HG02973 (cell line): ENCODE results near the gene PRKN.

Experiments
- ATAC-seq: cut with Tn5 transposase; IDR thresholded peaks from one replicate; pipeline ENCODE4 v1.9.1; 2021; ENCODE audit warnings: moderate library complexity; ENCODE audit not compliant: unreplicated experiment

PRKN gene

GRCh38 chr6:161694995-161695394 is 1032.6 kb downstream of the PRKN start:
- peak; percentile 68 for ATAC-seq

DNA sequence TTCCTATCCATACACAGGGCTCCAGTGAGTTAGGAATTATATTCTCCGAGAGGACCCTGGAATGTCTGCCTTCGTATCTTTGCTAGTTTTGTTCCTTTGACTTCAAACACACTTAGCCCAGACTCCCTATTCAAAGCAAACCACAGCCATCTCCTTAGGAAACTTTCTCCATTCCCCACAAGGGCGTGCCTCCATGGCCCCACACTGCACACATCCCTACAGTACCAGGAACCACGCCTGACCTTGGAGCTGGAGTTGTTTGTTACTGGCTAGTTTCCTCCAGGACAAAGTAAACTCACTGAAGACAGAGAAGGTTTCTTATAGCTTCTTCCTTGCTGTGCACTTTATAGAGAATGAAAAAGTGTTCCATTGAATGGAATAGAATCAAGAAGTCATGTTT is 1040.9 kb downstream of the PRKN start:
- ATAC-seq, result no peak

DNA sequence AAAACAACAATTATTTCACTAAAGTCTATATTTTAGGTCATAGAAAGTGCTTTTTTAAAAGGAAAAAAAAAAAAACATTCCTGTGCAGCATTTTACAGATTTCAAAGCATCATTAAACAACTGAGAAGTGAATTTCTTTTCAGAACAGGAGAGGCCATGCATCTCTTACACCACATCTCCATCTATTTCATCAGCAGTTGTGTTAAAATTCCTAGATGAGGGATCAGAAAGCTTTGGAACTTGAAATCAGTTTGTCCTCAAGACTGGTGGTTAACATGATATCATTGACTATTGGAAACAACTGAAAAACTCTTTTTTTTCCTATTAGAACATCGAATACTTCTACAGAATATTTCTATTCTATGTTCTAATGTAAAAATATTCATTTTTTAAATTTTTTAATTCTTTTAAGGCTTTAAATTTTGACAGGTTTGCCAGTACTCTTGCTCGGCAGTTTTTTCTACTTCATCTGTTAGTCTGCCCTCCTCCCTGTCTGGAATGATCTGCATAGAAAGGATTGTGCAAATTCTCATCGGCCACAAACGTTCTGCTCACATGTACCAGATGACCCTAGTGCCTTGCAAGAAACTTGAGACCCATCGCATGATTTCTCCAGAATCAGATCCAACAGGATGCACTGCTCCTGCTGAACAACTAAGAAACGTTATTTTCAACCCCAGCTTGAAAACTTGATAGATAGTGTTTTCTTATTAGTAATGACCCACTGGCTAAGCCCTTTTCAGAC is 1042.7 kb downstream of the PRKN start:
- ATAC-seq, result no peak

DNA sequence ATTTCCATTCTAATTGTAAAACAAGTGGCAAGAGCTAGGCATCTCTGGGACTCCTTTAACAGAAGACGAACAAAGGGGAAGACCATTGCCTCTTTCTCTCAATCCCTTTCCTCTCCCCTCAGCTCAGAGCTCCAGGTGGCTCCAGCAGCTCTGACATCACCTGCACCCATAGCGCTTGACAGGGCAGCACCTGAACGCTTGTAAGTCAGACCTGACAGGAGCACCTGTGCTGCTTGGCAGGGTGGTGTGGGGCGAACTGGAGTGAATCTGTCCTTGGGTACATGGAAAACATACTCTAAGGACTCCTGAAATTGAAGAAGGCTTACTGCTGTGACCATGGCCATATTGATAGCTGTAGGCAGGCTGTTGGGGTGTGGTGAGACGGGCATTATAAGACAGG is 1044.2 kb downstream of the PRKN start:
- no peak for ATAC-seq

GRCh38 chr6:161682982-161683381 is 1044.6 kb downstream of the PRKN start:
- ATAC-seq, result no peak

- ATAC-seq, result no peak
These were observed 1047.5 kb downstream of the PRKN start for GRCh38 chr6:161679980-161680538.

DNA sequence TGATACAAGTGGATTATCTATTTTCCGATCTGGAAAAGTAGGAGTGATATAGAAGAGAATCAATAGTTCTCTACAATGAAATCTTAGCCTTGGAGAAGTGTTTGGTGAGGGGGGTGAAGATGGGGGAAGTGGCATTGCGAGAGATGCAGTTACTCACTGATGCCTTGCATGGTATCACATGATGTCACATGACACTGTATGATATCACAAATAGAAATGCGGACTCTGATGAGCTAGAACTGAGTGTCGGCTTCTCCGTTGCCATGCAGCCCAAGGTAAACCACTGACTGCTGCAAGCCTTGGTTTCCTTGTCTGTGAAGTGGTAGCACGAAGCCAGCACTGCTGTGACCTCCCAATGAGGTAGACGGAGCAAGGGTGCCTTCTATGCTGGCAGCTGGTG is 1050.4 kb downstream of the PRKN start:
- no peak for ATAC-seq

DNA sequence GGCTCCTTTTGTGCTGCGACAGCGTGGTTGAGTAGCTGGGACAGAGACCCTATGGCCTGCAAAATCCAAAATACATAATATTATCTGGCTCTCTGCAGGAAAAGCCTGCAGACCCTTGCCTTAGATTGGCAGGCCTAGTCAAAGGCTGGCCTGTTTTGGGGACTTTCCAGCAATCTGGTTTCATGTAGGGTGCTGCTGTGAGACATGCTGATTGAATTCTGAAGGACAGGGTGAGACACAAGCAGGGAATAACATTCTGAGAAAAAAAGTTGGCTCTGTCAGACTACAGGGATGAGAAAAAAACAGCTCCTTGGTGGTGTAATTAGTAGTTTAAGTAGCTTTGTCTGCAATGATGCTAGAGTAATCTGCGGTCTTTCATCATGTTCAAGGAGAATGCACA is 1051.0 kb downstream of the PRKN start:
- no peak for ATAC-seq

- ATAC-seq, result no peak
These were observed 1052.5 kb downstream of the PRKN start for GRCh38 chr6:161674930-161675682.

GRCh38 chr6:161673026-161673425 is 1054.5 kb downstream of the PRKN start:
- no peak for ATAC-seq

DNA sequence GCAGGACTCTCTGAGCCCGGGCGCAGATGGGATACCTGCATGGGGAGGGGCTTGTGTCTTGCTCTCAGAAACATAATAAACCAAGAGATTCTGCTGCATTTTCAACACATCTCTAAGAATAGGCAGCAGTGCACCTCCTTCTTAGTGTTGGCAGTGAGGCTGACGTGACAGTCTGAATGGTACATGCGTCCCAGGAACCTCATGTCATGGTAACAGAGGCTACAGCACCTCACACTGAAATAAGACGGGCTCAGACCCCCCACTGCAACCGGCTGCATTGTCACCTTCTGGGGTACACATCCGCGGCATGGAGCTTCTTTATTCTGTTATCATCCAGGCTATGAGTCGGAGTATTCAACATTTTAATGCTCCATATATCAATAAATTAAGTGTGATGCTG is 1056.4 kb downstream of the PRKN start:
- no peak for ATAC-seq

- no peak for ATAC-seq
These were observed 1058.9 kb downstream of the PRKN start for GRCh38 chr6:161668665-161669064.

DNA sequence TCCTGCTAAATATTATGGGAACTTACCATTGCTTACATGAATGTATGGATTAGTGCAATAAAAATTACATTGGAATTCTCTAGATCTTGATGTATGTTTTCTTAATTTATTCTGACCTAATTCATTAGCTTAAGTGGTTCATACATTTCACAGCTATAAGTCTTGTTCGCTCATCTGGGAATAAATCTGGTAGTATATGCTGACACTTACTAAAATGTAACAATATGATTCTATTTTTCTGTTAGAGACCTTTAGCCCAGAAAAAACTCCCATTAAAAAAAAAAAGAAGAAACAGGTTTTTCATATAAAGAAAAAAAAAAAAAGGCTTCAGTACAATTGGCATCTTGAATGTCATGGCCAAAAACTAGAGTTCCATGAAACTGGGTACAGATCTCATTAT is 1059.6 kb downstream of the PRKN start:
- ATAC-seq, result no peak

DNA sequence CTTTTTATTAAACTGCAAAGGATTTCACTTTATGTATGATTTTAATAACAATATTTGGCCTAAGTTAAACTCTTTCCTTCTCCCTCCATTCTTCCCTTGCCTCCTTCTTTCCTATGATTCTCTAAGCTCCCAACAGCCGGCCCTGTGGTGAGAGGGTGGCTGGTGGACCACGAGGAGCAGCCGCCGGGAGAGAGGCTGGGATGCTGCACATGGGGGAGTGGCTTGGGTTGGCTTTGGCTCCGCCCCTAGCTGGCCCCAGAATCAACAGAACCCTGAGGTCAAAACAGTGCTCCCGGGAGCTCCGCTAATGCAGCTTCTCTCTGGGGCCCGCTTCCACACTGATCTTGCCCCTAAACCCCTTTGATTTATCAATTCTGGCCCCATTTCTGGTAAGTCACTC is 1063.9 kb downstream of the PRKN start:
- ATAC-seq, result no peak

- ATAC-seq, result no peak
These were observed 1066.6 kb downstream of the PRKN start for GRCh38 chr6:161660666-161661571.

DNA sequence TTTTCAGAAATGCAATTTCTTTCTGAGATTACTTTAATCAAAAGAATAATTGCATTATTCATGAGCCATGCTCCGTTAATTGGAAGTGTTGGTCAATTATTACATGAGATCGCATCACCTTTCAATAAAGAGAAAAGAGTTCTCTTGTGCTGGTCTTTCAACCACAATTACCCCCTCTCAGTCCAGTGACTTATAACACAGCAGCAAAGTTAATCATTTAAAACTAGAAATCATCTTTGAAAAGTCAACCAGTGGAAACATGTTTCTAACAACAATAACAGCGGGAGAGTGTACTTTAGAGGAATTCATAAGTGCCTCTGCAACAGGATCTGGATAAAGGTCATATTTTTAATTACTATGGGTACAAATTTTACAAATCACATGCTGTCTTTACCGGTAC is 1069.4 kb downstream of the PRKN start:
- ATAC-seq, result no peak

DNA sequence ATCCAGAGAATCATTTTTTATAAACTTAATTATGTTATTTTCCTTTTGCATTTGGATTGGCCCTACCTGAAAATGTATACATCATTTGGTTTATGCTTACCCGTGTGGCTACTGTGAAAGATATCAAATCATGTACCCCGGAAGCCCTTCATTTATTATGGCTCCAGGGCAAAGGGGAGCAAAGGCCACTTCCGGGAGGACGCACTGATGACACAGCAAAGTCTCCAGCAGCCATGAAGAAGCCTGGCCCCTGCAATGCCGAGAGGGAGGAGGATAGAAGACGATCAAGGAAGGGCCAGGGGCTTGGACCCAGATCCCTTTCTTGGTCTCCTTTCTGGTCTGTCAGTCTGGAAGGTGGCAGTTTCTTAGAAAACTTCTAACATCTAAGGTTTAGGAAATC is 1073.4 kb downstream of the PRKN start:
- no peak for ATAC-seq

DNA sequence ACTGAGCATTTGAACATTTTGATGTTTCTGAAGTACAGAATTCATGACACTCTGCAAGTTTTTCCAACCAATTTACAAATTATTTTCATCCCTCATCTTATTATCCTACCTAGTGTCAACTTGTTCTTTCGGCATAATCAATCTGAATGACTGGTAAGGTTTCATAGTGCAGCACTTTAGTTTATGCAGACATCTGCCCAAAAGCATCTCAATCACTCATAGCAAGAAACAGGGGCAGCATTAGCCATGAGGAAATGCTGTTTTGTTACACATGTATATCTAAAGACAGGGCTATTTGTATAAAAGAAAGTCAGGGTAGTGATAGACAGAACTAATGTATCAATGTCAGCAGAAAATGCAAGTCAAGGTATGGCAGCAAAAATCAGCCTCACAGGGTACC is 1075.6 kb downstream of the PRKN start:
- no peak for ATAC-seq

DNA sequence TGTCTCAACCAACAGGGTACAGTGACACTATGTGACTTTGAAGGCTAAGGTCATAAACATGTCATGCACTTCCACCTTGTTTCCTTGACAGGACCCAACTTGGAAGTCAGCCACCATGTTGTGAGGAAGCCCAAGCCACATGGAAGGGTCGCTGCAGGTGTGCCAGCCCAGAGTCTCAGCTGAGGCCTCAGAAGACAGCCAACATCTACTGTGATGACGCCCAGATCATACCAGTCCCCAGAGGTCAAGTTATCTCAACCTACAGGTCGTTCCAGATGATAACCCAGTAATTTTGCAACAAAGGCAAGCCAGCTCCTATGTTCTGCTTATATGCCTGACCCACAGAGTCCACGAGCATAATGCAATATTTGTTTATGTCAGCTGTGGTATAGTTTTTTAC is 1077.7 kb downstream of the PRKN start:
- no peak for ATAC-seq

- ATAC-seq, result no peak
These were observed 1078.5 kb downstream of the PRKN start for GRCh38 chr6:161649068-161649467.

- ATAC-seq, result no peak
These were observed 1080.3 kb downstream of the PRKN start for GRCh38 chr6:161647234-161647633.
